GM12875 (cell line): ENCODE measurements around the gene CCNA1.

ENCODE experiments used
- H3K4me3 ChIP-seq: one replicate; pipeline ENCODE4 v1.5.1; 2011; ENCODE audit warnings: low read depth, low read length, control low read depth
- TF ChIP-seq, protein P1 (sequence below): IDR thresholded peaks from 2 replicates; pipeline ENCODE4 v1.5.1; 2011; ENCODE audit warnings: low read depth, mild to moderate bottlenecking, control low read depth, inconsistent platforms, low read length, moderate library complexity, borderline replicate concordance; ENCODE audit not compliant: insufficient read depth

CCNA1 gene

DNA sequence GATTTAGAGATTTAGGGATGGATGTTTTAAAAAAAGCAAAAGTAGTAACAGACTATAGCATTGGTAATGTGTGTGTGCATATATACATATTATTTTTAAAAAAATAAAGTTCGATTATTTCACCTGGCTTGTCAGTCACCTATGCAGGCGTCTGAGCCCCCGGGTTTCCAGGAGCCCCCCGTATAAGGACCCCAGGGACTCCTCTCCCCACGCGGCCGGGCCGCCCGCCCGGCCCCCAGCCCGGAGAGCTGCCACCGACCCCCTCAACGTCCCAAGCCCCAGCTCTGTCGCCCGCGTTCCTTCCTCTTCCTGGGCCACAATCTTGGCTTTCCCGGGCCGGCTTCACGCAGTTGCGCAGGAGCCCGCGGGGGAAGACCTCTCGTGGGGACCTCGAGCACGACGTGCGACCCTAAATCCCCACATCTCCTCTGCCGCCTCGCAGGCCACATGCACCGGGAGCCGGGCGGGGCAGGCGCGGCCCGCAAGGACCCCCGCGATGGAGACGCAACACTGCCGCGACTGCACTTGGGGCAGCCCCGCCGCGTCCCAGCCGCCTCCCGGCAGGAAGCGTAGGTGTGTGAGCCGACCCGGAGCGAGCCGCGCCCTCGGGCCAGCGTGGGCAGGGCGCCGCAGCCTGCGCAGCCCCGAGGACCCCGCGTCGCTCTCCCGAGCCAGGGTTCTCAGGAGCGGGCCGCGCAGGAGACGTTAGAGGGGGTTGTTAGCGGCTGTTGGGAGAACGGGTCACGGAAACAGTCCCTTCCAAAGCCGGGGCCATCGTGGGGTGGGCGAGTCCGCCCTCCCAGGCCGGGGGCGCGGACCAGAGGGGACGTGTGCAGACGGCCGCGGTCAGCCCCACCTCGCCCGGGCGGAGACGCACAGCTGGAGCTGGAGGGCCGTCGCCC is 840 bp upstream of the CCNA1 start:
- no peak overlapping the region for H3K4me3 ChIP-seq
- TF ChIP-seq, protein P1, sequence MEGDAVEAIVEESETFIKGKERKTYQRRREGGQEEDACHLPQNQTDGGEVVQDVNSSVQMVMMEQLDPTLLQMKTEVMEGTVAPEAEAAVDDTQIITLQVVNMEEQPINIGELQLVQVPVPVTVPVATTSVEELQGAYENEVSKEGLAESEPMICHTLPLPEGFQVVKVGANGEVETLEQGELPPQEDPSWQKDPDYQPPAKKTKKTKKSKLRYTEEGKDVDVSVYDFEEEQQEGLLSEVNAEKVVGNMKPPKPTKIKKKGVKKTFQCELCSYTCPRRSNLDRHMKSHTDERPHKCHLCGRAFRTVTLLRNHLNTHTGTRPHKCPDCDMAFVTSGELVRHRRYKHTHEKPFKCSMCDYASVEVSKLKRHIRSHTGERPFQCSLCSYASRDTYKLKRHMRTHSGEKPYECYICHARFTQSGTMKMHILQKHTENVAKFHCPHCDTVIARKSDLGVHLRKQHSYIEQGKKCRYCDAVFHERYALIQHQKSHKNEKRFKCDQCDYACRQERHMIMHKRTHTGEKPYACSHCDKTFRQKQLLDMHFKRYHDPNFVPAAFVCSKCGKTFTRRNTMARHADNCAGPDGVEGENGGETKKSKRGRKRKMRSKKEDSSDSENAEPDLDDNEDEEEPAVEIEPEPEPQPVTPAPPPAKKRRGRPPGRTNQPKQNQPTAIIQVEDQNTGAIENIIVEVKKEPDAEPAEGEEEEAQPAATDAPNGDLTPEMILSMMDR, result no peak

DNA sequence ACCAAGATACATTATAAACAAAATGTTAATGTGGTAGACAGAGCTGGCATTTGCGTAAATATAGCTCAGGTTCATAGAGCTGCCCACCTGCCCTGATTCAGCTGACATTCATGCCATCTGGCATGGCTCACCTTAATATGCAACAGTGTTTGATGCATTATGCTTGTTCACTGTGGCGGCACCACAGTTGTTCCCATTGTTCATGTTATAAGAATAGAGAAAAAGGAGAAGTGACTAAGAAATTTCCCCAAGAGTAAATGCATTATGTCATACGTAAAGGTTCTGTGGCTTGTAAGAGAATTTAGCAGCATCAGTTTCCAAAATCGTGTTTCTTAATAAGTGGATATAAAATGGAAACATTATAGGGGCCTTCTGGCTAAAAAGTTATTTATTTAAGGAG is 4.5 kb downstream of the CCNA1 start:
- no peak overlapping the region for H3K4me3 ChIP-seq
- TF ChIP-seq, protein P1, result no peak

DNA sequence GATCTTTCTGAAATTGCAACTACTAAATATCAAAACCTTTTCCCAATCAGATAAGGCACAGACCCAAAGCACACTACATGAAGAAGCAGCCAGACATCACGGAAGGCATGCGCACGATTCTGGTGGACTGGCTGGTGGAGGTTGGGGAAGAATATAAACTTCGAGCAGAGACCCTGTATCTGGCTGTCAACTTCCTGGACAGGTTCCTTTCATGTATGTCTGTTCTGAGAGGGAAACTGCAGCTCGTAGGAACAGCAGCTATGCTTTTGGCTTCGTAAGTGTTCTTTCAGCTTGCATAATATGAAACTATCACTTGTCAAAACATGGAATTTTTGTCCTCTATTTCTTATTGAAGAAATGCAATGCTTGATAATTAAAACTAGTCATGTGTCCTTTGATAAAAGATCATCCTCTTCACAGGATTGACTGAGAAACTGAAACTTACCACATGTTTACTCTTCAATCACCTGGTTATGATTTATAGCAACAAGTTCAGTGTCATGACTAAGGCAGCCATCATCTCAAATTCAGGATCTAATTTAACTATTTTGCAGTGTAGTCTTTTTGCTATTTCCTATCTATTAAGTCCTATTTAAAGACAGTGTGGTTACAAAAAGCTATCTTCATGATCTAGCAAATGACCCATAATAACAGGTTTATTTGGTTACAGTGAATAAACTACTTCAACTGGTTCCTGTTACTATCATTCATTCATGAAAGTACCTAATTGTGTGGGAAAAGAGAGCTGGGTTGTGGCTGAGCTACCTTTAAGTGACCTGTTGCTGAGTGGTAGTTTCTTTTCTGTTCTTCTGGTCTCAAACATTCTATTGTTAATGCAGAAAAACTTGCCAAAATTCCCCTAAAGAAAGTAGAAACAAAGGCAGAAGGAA is 6.5 kb downstream of the CCNA1 start:
- no peak overlapping the region for H3K4me3 ChIP-seq
- TF ChIP-seq, protein P1, result no peak

DNA sequence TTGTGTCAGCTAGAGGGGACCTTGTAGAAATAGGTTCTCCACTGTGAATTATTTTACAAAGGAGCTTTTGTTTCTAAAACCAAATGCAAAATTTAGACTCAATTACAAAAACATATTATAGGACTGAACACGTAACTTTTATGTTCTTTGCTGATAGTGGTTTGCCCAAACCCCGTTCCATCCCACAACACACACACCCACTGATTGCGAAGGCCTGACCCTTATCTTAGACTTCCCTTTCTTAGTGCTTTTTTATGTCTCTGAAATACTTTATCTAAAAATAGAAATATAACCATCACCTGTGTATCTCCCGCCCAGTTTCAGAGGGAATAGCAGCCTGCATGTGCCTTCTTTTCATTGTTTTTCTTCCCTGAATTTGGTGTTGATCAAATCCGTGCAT is 13.0 kb downstream of the CCNA1 start:
- H3K4me3 ChIP-seq, result no peak overlapping the region
- TF ChIP-seq, protein P1, result no peak

DNA sequence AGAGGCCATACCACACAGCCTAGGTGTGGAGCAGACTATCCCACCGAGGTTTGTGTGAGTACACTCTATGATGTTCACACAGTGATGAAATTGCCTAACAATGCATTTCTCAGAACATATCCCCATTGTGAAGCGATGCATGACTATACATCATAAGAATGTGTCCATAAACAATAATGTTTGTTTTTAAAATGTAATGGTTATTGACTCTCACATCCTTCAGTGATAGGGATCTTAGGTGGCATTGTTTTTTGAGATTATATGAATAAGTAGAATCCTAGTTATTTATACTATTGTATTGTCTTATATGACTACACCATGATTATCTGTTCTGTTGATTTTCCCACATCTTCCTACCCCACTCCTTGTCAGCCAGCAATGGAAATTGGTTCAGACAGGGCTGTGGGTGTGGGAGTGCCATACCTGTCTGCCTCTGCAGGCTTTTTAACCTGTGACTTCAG is 13.6 kb downstream of the CCNA1 start:
- TF ChIP-seq, protein P1, result no peak

DNA sequence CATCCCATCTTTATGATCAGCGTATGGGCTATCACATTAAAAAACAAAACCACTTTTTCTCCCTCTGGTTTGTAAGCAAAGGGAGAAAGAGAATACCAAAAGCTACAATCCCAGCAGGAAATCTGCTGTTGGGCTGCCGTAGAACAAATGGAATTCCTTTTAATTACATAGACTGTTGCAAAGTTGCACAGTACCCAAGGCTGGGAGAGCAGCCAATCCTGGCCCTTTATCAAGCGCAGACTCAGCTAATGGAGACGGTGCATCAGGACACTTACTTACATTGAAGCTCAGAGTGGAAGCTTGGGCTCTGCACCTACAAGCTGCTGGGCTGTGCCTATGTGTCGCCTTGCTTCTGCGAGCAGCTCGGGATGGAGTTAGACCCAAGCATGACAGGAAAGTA is 15.2 kb downstream of the CCNA1 start:
- no peak overlapping the region for H3K4me3 ChIP-seq
- TF ChIP-seq, protein P1, result no peak

More for the DNA sequence above, 13.6 kb downstream of the CCNA1 start:
- H3K4me3 ChIP-seq, result no peak overlapping the region
